Tibial nerve (tissue), 4 donors: Measurements from ENCODE around the gene FAM78B.

Experiments used
- CTCF ChIP-seq, 5 experiments: fragments of 200-600 bp in 3 of 5; fragments of 450-650 bp in 2 of 5; sonication (generic) in 3 of 5; IDR thresholded peaks; one replicate each; pipeline ENCODE4 v1.5.1; 2016 to 2019; ENCODE audit warnings: antibody characterized with exemption in 5 of 5, mild to moderate bottlenecking in 3 of 5, moderate library complexity in 2 of 5
- EP300 ChIP-seq, 2 donors: sonication (generic); formaldehyde crosslinking; IDR thresholded peaks; one replicate each; pipeline ENCODE4 v1.6.1; 2017; ENCODE audit warnings: antibody characterized with exemption in 2 of 2, mild to moderate bottlenecking in 1 of 2
- POLR2A ChIP-seq, 2 donors: fragments of 450-650 bp; IDR thresholded peaks; one replicate each; pipeline ENCODE4 v1.6.1; 2017; ENCODE audit warnings: antibody characterized with exemption in 2 of 2, mild to moderate bottlenecking in 2 of 2, moderate library complexity in 2 of 2

- TF ChIP-seq EP300 (IDR thresholded peaks at IDR 0.05) (no peak), CTCF (IDR thresholded peaks at IDR 0.05) (no peak), POLR2A (IDR thresholded peaks at IDR 0.05) (no peak)
Measured at GRCh38 chr1:166086113-166086883, 80.5 kb downstream of the FAM78B start.
